ENCODE measurements around the gene CD93. TPM values are rescaled to one million over a fixed set of nuclear protein-coding genes. Genes with fewer than 3 reads are reported as not detected.

CD93 gene
- total and polyA plus RNA-seq, 4 donors, result 1.5 to 16.0 (median 11.9) TPM

GRCh38 chr20:23083553-23084220 lies 2.4 kb downstream of the CD93 start:
- 81% methylated on average over 15 of the region's 15 CpGs for WGBS
- Histone ChIP-seq H3K9me3 (ENCODE audit: control insufficient read depth in 4 of 4, low read length in 3 of 4) (no peaks in the 10 kb centered on the region), H3K4me1 (ENCODE audit: control insufficient read depth in 4 of 4, insufficient read depth in 4 of 4, low read length in 3 of 4) (peaks cover 0 to 3% (median 0%) of the 10 kb centered on the region in 4 donors), H3K4me3 (ENCODE audit: low read depth in 1 of 3, low read length in 3 of 3) (peak overlapping the region; percentile 21 to 66 (median 26)), H3K36me3 (ENCODE audit: control insufficient read depth in 4 of 4, insufficient read depth in 3 of 4, low read depth in 1 of 4, low read length in 3 of 4) (no peaks in the 10 kb centered on the region), H3K27ac (ENCODE audit: low read depth in 1 of 2, low read length in 2 of 2) (peak overlapping the region; percentile 57 to 64), H3K9ac (ENCODE audit: low read depth in 1 of 2, low read length in 2 of 2) (no peak overlapping the region), H3K27me3 (ENCODE audit: control insufficient read depth in 4 of 4, insufficient read depth in 4 of 4, low read length in 3 of 4) (no peaks in the 10 kb centered on the region)
- no peak for DNase-seq (ENCODE audit: low spot score)
- TF ChIP-seq RAD21 (IDR thresholded peaks at IDR 0.05), result no peak
- TF ChIP-seq GABPA (IDR thresholded peaks at IDR 0.05 in 1 of 2, conservative IDR thresholded peaks at IDR 0.05 in 1 of 2), result no peak
- TF ChIP-seq ATF3 (IDR thresholded peaks at IDR 0.05), result no peak
- no peak for TF ChIP-seq REST (IDR thresholded peaks at IDR 0.05)
- TF ChIP-seq SP1 (IDR thresholded peaks at IDR 0.05), result no peak
- TF ChIP-seq NR2F2 (IDR thresholded peaks at IDR 0.05), result no peak
- no peak for TF ChIP-seq YY1 (IDR thresholded peaks at IDR 0.05)
- no peak for TF ChIP-seq ZBTB33 (IDR thresholded peaks at IDR 0.05)

- 57% methylated on average over 9 of the region's 9 CpGs for WGBS
- H3K9ac ChIP-seq (ENCODE audit: low read depth in 1 of 2, low read length in 2 of 2), result no peak overlapping the region
Observed at GRCh38 chr20:23082846-23083552, 3.1 kb downstream of the CD93 start.

More at GRCh38 chr20:23082846-23083552, 3.1 kb downstream of the CD93 start:
- Histone ChIP-seq H3K4me1 (ENCODE audit: control insufficient read depth in 4 of 4, insufficient read depth in 4 of 4, low read length in 3 of 4) (peaks cover 0 to 3% (median 0%) of the 10 kb centered on the region in 4 donors), H3K4me3 (ENCODE audit: low read depth in 1 of 3, low read length in 3 of 3) (no peak overlapping the region), H3K27ac (ENCODE audit: low read depth in 1 of 2, low read length in 2 of 2) (peak overlapping the region; percentile 17 to 64), H3K27me3 (ENCODE audit: control insufficient read depth in 4 of 4, insufficient read depth in 4 of 4, low read length in 3 of 4) (no peaks in the 10 kb centered on the region), H3K9me3 (ENCODE audit: control insufficient read depth in 4 of 4, low read length in 3 of 4) (no peaks in the 10 kb centered on the region), H3K36me3 (ENCODE audit: control insufficient read depth in 4 of 4, insufficient read depth in 3 of 4, low read depth in 1 of 4, low read length in 3 of 4) (no peaks in the 10 kb centered on the region)
- TF ChIP-seq MAX (IDR thresholded peaks at IDR 0.05), result peak; percentile 21
- no peak for TF ChIP-seq REST (IDR thresholded peaks at IDR 0.05)
- peak; percentile 47 for TF ChIP-seq SP1 (IDR thresholded peaks at IDR 0.05)
- peak; percentile 64 for TF ChIP-seq NR2F2 (IDR thresholded peaks at IDR 0.05)
- TF ChIP-seq TAF1 (conservative IDR thresholded peaks at IDR 0.05), result no peak
- peak; percentile 22 to 39 for TF ChIP-seq RAD21 (IDR thresholded peaks at IDR 0.05)
- peak; percentile 7 to 19 for TF ChIP-seq RXRA (IDR thresholded peaks at IDR 0.05)
- no peak for DNase-seq (ENCODE audit: low spot score)
